ENCODE results near the gene KRT81.
A peak's percentile ranks its signal among the peaks of the same experiment; 100 is the strongest.
"Not testable (repeated sequence)": the region's sequence is repeated elsewhere in the genome, so short reads cannot be mapped to it uniquely, and the experiment has no call there.

Gene KRT81

GRCh38 chr12:52317468-52318052 lies 26.2 kb upstream of the KRT81 start:
- no peak for DNase-seq

- no peak for DNase-seq
These were observed 25.4 kb upstream of the KRT81 start for GRCh38 chr12:52316701-52317100.

GRCh38 chr12:52316290-52316689 lies 25.0 kb upstream of the KRT81 start:
- no peak for DNase-seq

GRCh38 chr12:52315721-52316120 lies 24.4 kb upstream of the KRT81 start:
- not testable (repeated sequence) for DNase-seq

GRCh38 chr12:52314511-52314910 lies 23.2 kb upstream of the KRT81 start:
- DNase-seq = no peak

GRCh38 chr12:52313926-52314325 lies 22.6 kb upstream of the KRT81 start:
- DNase-seq = no peak

- no peak for DNase-seq
These were observed 22.1 kb upstream of the KRT81 start for GRCh38 chr12:52313461-52313860.

GRCh38 chr12:52312086-52312485 lies 20.8 kb upstream of the KRT81 start:
- DNase-seq = no peak

GRCh38 chr12:52311285-52311648 lies 19.9 kb upstream of the KRT81 start:
- DNase-seq = no peak

- DNase-seq = no peak
These were observed 19.4 kb upstream of the KRT81 start for GRCh38 chr12:52310622-52311284.

GRCh38 chr12:52308806-52309425 lies 17.6 kb upstream of the KRT81 start:
- DNase-seq = no peak

- DNase-seq = peak; percentile 64
These were observed 16.8 kb upstream of the KRT81 start for GRCh38 chr12:52307836-52308805.

GRCh38 chr12:52306731-52307130 lies 15.4 kb upstream of the KRT81 start:
- no peak for DNase-seq

GRCh38 chr12:52305921-52306705 lies 14.8 kb upstream of the KRT81 start:
- DNase-seq = no peak

- DNase-seq = not testable (repeated sequence)
These were observed 13.6 kb upstream of the KRT81 start for GRCh38 chr12:52304941-52305411.

GRCh38 chr12:52302242-52302914 lies 11.0 kb upstream of the KRT81 start:
- not testable (repeated sequence) for DNase-seq

- not testable (repeated sequence) for DNase-seq
These were observed 10.4 kb upstream of the KRT81 start for GRCh38 chr12:52301721-52302120.

- DNase-seq = peak; percentile 14
These were observed 9.7 kb upstream of the KRT81 start for GRCh38 chr12:52300796-52301691.

GRCh38 chr12:52298677-52299190 lies 7.4 kb upstream of the KRT81 start:
- DNase-seq = no peak

GRCh38 chr12:52296572-52297215 lies 5.4 kb upstream of the KRT81 start:
- DNase-seq = no peak

Measured in activated effector memory CD4-positive, alpha-beta T cell treated with anti-CD3 and anti-CD28 coated beads, Interleukin-2, amount 50 U/mL, for 16 hours (primary cell).